Measurements from ENCODE around the gene DUSP15.

DUSP15 gene

GRCh38 chr20:31859266-31859997, 10.9 kb downstream of the DUSP15 start:
- TF ChIP-seq ZNF274 (IDR thresholded peaks at IDR 0.05; ENCODE audit: low read depth, low read length): no peak

GRCh38 chr20:31858760-31859083, 11.6 kb downstream of the DUSP15 start:
- no peak for TF ChIP-seq ZNF274 (IDR thresholded peaks at IDR 0.05; ENCODE audit: low read depth, low read length)
- H3K4me3 ChIP-seq (ENCODE audit: low read length): no peak overlapping the region

More at GRCh38 chr20:31859266-31859997, 10.9 kb downstream of the DUSP15 start:
- no peak overlapping the region for H3K4me3 ChIP-seq (ENCODE audit: low read length)

- no peak for TF ChIP-seq ZNF274 (IDR thresholded peaks at IDR 0.05; ENCODE audit: low read depth, low read length)
- H3K4me3 ChIP-seq (ENCODE audit: low read length): no peak overlapping the region
Observed at GRCh38 chr20:31857861-31858759, 12.2 kb downstream of the DUSP15 start.

- H3K4me3 ChIP-seq (ENCODE audit: low read length): no peak overlapping the region
- TF ChIP-seq ZNF274 (IDR thresholded peaks at IDR 0.05; ENCODE audit: low read depth, low read length): no peak
Observed at GRCh38 chr20:31856516-31856915, 13.8 kb downstream of the DUSP15 start.

GRCh38 chr20:31853481-31853880, 16.8 kb downstream of the DUSP15 start:
- no peak overlapping the region for H3K4me3 ChIP-seq (ENCODE audit: low read length)
- no peak for TF ChIP-seq ZNF274 (IDR thresholded peaks at IDR 0.05; ENCODE audit: low read depth, low read length)

DNA sequence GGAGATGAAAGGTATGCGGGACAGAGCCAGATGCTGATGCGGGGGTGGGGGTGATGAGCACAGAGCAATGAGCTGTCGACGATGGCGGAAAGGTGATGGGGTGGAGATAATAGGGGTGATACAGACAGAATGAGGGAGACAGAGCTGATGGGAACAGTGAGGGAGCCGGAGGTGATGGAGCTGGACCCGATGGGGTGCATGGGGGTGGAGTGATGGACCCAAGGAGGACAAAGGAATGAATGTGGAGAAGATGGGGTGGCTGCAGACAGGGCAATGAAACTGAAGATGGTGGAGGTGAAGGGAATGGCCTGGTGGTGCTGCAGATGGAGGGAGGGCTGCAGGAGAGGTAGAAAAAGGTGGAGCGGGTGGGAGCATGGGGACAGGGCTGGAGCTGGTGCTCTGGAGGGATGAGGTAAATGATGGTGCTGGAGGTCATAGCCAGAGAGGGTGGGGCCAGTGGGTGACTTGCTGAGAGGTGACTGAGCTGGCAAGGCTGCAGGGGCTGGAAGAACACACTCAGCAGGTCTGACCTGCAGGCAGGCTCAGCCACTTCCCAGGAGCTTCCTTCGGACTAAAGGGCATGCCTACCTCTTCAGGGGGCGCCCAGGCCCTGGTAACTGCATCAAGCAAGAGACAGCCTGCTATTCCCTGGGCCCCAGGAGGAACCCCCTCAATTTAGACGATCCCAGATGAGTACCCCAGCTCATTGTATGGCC, 18.9 kb downstream of the DUSP15 start:
- no peak for TF ChIP-seq ZNF274 (IDR thresholded peaks at IDR 0.05; ENCODE audit: low read depth, low read length)
- no peak overlapping the region for H3K4me3 ChIP-seq (ENCODE audit: low read length)

GRCh38 chr20:31849306-31849930, 20.9 kb downstream of the DUSP15 start:
- H3K4me3 ChIP-seq (ENCODE audit: low read length): no peak overlapping the region
- TF ChIP-seq ZNF274 (IDR thresholded peaks at IDR 0.05; ENCODE audit: low read depth, low read length): no peak

DNA sequence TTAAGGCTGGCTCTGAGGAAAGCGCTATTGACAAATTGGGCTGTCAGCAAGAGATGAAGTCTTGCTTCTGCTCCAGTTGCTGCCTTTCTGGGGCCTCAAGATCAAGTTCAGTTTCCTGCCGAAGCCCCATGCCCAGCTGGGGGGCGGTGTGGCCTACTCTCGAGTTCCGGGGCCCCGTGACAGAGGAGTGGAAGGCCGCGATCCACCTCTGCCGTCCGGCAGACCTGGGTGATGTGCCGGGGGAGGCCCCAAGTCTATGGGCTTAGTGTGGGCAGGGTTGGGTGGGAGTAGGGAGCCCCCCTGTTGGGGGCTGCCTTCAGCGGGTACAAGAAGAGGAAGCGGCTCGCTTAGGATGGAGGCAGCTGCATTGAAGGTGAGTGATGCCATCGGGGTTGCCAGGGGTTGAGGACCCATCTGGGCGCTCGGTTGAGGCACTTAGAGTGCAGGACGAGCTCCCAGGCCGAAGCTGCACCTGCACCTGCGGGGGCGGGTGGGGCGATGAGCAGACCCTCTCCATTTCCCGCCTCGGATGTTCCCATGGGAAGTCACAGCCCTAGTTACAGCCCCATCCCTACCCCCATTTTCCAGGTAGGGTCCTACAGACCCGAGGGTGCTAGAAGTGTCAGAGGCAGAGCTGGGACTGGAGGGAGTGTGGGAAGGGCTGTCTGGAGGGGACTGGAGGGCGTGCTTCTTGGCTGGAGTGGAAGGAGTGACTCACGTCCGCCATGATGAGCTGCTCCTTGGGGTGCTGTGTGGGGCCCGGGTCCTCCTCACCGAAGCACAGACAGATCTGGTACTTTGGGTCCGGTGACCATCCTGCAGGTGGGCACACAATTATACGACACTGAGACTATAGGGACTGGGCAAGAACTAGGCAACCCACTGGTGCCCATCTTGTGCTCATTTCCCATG, 22.0 kb downstream of the DUSP15 start:
- no peak overlapping the region for H3K4me3 ChIP-seq (ENCODE audit: low read length)
- no peak for TF ChIP-seq ZNF274 (IDR thresholded peaks at IDR 0.05; ENCODE audit: low read depth, low read length)

GRCh38 chr20:31846793-31847138, 23.6 kb downstream of the DUSP15 start:
- no peak overlapping the region for H3K4me3 ChIP-seq (ENCODE audit: low read length)
- no peak for TF ChIP-seq ZNF274 (IDR thresholded peaks at IDR 0.05; ENCODE audit: low read depth, low read length)

DNA sequence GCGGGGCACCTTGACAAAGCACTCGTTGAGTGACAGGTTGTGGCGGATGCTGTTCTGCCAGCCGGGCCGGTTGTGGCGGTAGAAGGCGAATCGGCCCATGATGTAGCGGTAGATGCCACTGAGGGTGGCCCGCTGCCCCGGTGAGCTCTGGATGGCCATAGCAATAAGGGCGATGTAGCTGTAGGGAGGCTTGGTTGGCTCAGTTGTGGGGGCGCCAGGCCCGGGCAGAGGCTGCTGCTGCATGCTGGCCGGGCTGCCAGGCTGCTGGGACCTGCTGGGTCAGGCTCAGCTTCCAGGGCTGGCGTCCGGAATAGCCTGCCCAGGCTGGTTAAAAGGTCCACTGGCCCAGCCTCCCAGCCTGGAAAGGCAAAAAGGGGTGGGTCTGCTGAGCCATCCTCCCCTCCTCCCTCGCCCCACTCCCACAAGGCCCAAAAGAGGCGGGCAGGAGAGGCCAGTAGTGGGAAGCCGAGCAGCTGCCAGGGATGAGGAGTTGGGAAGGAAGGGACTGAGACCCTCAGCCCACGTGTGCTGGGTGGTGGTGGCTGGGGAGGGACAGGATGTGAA, 24.9 kb downstream of the DUSP15 start, which contains the start of gene FOXS1:
TSS of gene FOXS1 (minus strand) at position 305 of the 564 bp plus-strand sequence. CDS start at position 243, 62 bp downstream.
- H3K4me3 ChIP-seq (ENCODE audit: low read length): no peak within 1 kb of the TSS
- TF ChIP-seq ZNF274 (IDR thresholded peaks at IDR 0.05; ENCODE audit: low read depth, low read length): no peak

DNA sequence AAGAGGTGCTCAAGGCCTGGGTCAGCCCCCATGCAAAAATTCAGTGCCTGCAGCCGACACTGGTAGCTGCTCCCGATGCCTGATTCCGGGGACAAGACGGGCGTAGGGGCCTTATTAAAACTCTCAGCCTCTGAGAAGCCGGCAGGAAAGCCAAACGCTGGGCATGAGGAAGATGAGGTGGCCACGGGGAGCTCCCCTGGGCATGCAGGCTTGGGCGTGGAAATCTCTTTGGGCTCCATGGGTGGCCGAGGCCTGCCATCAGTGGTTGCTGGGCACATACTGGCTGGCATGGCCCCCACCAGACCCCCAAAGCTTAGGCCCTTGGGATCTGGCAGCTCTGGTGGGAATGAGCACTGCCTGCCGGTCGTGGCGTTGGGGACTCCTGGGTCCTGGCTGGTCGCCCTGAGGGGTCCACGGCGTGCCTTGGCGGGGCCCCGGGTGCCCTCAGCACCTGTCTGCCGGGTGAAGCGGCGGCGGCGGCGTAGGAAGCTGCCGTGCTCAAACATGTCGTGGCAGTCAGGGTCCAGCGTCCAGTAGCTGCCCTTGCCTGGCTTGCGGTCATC, 25.5 kb downstream of the DUSP15 start:
- no peak overlapping the region for H3K4me3 ChIP-seq (ENCODE audit: low read length)
- TF ChIP-seq ZNF274 (IDR thresholded peaks at IDR 0.05; ENCODE audit: low read depth, low read length): no peak

DNA sequence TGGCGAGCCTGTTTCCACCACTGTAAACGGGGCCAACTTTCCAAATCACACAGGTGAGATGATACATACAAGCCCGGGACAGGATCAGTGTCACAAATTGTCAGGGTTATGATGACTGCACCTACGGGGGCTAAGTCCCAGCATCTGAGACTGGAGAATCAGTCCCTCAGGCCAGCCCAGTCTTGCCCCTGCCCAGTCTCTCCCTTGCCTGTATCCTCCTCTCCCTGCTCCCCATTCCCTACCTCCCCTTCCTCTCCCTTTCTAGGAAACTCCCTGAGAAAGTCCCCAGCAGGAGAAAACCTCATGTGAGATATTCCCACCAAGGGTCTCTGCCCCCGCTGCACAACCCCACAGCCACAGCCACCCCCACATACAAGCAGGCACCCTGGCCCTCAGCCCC, 26.4 kb downstream of the DUSP15 start:
- TF ChIP-seq ZNF274 (IDR thresholded peaks at IDR 0.05; ENCODE audit: low read depth, low read length): no peak
- H3K4me3 ChIP-seq (ENCODE audit: low read length): no peak overlapping the region
